A549 (cell line): ENCODE results near the gene EME2.

ENCODE experiments used
- CEBPB ChIP-seq, 2 experiments: fragments of >200 bp in 1 of 2; sonication (Bioruptor Twin) in 1 of 2; formaldehyde crosslinking in 1 of 2; IDR thresholded peaks; 2 replicates each; pipeline ENCODE4 v1.6.1; 2012 to 2016
- FOSL2 ChIP-seq, 2 experiments: fragments of 450-650 bp in 1 of 2; fragments of >200 bp in 1 of 2; sonication (Bioruptor Twin) in 1 of 2; formaldehyde crosslinking; IDR thresholded peaks; 2 replicates each; pipeline versions ENCODE4 v1.5.0 to v1.6.1; 2016 to 2020; ENCODE audit warnings: mild to moderate bottlenecking in 1 of 2, moderate library complexity in 1 of 2
- PHF8 ChIP-seq: fragments of 200-600 bp; sonication (generic); IDR thresholded peaks from 2 replicates; pipeline ENCODE4 v1.6.1; 2016; ENCODE audit warnings: low read depth, mild to moderate bottlenecking, antibody characterized with exemption, moderate library complexity, borderline replicate concordance
- POLR2A ChIP-seq: IDR thresholded peaks from 2 replicates; pipeline ENCODE4 v1.6.1; 2012; ENCODE audit warnings: mild to moderate bottlenecking, low read length
- RNF2 ChIP-seq: fragments of 200-600 bp; sonication (generic); IDR thresholded peaks from 2 replicates; pipeline ENCODE4 v1.6.1; 2016; ENCODE audit warnings: low read depth, mild to moderate bottlenecking, antibody characterized with exemption, moderate library complexity, borderline replicate concordance
- ZFP36 ChIP-seq: fragments of 450-650 bp; IDR thresholded peaks from 2 replicates; pipeline ENCODE4 v1.6.1; 2014; ENCODE audit warnings: borderline replicate concordance; ENCODE audit not compliant: partially characterized antibody
- TF ChIP-seq, protein P1 (sequence below): fragments of 200-600 bp; sonication (generic); IDR thresholded peaks from 2 replicates; pipeline ENCODE4 v1.6.1; 2016; ENCODE audit warnings: antibody characterized with exemption, mild to moderate bottlenecking, moderate library complexity
- TF ChIP-seq, protein P2 (sequence below): fragments of >200 bp; sonication (Bioruptor Twin); formaldehyde crosslinking; IDR thresholded peaks from 3 replicates; pipeline ENCODE4 v1.5.1; 2016
- TF ChIP-seq, protein P3 (sequence below): fragments of 250-450 bp; sonication (Bioruptor Pico); IDR thresholded peaks from 2 replicates; pipeline ENCODE4 v1.5.0; 2021; ENCODE audit warnings: mild to moderate bottlenecking, moderate library complexity, borderline replicate concordance
- TF ChIP-seq, protein P4 (sequence below): IDR thresholded peaks from 2 replicates; pipeline ENCODE4 v1.6.1; 2012

DNA sequence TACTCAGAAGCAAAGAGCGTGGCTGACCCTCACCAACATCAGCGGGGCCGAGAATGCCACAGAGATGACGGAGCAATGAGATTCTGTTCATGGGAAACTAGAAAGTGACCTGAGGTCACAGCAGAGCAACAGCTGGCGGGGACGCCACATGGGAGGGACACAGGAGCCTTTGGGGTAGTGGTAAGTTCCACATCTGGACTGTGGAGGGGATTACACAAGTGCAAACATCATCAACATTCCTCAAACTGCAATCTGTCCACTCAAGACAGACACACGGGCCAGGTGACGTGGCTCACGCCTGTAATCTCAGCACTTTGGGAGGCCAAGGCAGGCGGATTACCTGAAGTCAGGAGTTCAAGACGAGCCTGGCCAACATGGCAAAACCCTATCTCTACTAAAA is 42.9 kb downstream of the EME2 start:
- TF ChIP-seq, protein P1, sequence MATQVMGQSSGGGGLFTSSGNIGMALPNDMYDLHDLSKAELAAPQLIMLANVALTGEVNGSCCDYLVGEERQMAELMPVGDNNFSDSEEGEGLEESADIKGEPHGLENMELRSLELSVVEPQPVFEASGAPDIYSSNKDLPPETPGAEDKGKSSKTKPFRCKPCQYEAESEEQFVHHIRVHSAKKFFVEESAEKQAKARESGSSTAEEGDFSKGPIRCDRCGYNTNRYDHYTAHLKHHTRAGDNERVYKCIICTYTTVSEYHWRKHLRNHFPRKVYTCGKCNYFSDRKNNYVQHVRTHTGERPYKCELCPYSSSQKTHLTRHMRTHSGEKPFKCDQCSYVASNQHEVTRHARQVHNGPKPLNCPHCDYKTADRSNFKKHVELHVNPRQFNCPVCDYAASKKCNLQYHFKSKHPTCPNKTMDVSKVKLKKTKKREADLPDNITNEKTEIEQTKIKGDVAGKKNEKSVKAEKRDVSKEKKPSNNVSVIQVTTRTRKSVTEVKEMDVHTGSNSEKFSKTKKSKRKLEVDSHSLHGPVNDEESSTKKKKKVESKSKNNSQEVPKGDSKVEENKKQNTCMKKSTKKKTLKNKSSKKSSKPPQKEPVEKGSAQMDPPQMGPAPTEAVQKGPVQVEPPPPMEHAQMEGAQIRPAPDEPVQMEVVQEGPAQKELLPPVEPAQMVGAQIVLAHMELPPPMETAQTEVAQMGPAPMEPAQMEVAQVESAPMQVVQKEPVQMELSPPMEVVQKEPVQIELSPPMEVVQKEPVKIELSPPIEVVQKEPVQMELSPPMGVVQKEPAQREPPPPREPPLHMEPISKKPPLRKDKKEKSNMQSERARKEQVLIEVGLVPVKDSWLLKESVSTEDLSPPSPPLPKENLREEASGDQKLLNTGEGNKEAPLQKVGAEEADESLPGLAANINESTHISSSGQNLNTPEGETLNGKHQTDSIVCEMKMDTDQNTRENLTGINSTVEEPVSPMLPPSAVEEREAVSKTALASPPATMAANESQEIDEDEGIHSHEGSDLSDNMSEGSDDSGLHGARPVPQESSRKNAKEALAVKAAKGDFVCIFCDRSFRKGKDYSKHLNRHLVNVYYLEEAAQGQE: no peak
- no peak for TF ChIP-seq CEBPB (IDR thresholded peaks at IDR 0.05)
- TF ChIP-seq, protein P2, sequence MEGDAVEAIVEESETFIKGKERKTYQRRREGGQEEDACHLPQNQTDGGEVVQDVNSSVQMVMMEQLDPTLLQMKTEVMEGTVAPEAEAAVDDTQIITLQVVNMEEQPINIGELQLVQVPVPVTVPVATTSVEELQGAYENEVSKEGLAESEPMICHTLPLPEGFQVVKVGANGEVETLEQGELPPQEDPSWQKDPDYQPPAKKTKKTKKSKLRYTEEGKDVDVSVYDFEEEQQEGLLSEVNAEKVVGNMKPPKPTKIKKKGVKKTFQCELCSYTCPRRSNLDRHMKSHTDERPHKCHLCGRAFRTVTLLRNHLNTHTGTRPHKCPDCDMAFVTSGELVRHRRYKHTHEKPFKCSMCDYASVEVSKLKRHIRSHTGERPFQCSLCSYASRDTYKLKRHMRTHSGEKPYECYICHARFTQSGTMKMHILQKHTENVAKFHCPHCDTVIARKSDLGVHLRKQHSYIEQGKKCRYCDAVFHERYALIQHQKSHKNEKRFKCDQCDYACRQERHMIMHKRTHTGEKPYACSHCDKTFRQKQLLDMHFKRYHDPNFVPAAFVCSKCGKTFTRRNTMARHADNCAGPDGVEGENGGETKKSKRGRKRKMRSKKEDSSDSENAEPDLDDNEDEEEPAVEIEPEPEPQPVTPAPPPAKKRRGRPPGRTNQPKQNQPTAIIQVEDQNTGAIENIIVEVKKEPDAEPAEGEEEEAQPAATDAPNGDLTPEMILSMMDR: no peak
- no peak for TF ChIP-seq RNF2
- no peak for TF ChIP-seq POLR2A
- no peak for TF ChIP-seq PHF8
- TF ChIP-seq, protein P3, sequence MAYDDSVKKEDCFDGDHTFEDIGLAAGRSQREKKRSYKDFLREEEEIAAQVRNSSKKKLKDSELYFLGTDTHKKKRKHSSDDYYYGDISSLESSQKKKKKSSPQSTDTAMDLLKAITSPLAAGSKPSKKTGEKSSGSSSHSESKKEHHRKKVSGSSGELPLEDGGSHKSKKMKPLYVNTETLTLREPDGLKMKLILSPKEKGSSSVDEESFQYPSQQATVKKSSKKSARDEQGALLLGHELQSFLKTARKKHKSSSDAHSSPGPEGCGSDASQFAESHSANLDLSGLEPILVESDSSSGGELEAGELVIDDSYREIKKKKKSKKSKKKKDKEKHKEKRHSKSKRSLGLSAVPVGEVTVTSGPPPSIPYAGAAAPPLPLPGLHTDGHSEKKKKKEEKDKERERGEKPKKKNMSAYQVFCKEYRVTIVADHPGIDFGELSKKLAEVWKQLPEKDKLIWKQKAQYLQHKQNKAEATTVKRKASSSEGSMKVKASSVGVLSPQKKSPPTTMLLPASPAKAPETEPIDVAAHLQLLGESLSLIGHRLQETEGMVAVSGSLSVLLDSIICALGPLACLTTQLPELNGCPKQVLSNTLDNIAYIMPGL (CRISPR knock-in tag): no peak
- no peak for TF ChIP-seq ZFP36
- TF ChIP-seq FOSL2 (IDR thresholded peaks at IDR 0.05): no peak
- no peak for TF ChIP-seq FOSL2 (CRISPR knock-in tag; IDR thresholded peaks at IDR 0.05)
- TF ChIP-seq, protein P4, sequence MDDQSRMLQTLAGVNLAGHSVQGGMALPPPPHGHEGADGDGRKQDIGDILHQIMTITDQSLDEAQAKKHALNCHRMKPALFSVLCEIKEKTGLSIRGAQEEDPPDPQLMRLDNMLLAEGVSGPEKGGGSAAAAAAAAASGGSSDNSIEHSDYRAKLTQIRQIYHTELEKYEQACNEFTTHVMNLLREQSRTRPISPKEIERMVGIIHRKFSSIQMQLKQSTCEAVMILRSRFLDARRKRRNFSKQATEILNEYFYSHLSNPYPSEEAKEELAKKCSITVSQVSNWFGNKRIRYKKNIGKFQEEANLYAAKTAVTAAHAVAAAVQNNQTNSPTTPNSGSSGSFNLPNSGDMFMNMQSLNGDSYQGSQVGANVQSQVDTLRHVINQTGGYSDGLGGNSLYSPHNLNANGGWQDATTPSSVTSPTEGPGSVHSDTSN: no peak
